GM12874 (cell line): ENCODE measurements around the gene TRAF6.

Experiments
- TF ChIP-seq, protein P1 (sequence below): IDR thresholded peaks from 2 replicates; pipeline ENCODE4 v1.5.1; 2011; ENCODE audit warnings: low read depth, mild to moderate bottlenecking, control low read depth, low read length, moderate library complexity; ENCODE audit not compliant: insufficient read depth

The TRAF6 gene

GRCh38 chr11:36463781-36464180, 46.3 kb downstream of the TRAF6 start:
- TF ChIP-seq, protein P1, sequence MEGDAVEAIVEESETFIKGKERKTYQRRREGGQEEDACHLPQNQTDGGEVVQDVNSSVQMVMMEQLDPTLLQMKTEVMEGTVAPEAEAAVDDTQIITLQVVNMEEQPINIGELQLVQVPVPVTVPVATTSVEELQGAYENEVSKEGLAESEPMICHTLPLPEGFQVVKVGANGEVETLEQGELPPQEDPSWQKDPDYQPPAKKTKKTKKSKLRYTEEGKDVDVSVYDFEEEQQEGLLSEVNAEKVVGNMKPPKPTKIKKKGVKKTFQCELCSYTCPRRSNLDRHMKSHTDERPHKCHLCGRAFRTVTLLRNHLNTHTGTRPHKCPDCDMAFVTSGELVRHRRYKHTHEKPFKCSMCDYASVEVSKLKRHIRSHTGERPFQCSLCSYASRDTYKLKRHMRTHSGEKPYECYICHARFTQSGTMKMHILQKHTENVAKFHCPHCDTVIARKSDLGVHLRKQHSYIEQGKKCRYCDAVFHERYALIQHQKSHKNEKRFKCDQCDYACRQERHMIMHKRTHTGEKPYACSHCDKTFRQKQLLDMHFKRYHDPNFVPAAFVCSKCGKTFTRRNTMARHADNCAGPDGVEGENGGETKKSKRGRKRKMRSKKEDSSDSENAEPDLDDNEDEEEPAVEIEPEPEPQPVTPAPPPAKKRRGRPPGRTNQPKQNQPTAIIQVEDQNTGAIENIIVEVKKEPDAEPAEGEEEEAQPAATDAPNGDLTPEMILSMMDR = no peak

GRCh38 chr11:36462321-36462720, 47.8 kb downstream of the TRAF6 start:
- TF ChIP-seq, protein P1 = no peak

GRCh38 chr11:36460220-36460619, 49.9 kb downstream of the TRAF6 start:
- TF ChIP-seq, protein P1 = no peak

GRCh38 chr11:36459046-36459445, 51.0 kb downstream of the TRAF6 start:
- TF ChIP-seq, protein P1 = no peak

DNA sequence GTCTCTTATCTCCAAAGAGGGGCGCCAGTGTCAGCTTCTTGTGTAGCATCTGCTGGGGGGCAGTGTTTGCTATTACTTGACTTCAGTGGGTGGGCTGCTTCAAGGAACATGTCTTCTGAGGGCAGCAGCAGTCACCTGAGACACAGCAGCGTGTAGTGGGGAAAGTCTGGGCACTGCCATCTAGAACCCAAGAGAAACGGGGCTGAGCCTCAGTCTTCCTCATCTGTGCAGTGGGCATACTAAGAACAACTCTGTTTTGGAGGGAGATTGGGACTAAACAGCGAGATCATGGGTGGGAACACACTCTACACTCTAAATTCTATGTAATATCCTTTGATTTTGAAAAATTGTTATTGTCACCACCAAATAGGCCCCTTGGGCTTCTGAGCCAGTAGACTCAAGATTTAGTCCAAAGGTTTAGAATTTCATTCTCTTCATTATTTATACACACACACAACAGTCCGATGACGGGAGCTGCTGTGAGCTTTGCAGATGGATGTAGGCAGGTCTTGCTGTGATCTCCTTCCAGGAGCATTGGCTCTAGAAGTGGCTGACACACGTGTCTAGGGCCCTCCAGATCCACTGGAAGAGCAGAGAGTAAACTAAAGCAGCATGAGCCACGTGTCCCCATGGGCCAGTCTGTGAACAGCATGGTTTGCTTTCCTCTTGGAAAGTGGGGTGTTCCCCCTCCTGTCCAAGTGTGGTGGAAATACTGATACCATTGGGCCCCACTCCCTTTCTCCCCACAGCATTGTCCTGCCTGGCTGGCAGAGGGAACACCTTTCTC, 51.8 kb downstream of the TRAF6 start:
- TF ChIP-seq, protein P1 = no peak

GRCh38 chr11:36456156-36456555, 53.9 kb downstream of the TRAF6 start:
- TF ChIP-seq, protein P1 = no peak

- TF ChIP-seq, protein P1 = no peak
These were observed 54.4 kb downstream of the TRAF6 start for GRCh38 chr11:36455658-36456111.
